Measurements from ENCODE around the gene SLC9A8.
"Not testable (repeated sequence)": the region's sequence is repeated elsewhere in the genome, so short reads cannot be mapped to it uniquely, and the experiment has no call there.

The SLC9A8 gene

GRCh38 chr20:49852522-49853080 lies 40.0 kb downstream of the SLC9A8 start:
- DNase-seq: no peak

GRCh38 chr20:49853640-49854039 lies 41.0 kb downstream of the SLC9A8 start:
- DNase-seq: no peak

DNA sequence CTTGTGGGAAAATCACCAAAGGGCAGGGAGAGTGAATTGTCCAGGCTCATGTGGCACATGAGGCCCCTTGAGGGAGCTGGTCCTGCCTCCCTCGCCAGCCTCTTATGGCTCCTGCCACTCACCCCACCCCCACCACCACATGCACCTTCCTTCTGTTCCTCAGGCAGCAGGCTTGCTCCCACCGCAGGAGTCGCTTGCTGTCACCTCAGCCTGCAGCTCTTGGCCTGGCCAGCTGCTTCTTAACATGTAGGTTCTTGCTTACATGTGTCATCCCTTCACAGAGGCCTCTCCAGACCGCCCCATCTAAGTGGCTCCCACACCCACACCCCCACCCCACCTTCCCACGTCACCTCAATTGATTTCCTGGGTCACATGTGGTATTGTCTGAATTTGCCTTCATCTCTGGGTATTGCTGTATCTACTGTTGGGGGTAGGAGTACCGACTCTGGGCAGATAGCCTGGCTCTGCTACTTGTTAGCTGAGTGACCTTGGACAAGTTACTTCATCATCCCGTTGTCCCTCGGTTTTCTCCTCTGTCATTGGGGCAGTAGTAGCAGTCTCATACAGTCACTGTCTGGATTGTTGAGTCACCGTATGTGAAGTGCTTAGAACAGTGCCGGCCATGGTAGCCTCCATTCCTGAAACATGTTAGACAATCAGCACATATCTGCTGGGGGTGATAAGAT lies 41.7 kb downstream of the SLC9A8 start:
- no peak for DNase-seq

DNA sequence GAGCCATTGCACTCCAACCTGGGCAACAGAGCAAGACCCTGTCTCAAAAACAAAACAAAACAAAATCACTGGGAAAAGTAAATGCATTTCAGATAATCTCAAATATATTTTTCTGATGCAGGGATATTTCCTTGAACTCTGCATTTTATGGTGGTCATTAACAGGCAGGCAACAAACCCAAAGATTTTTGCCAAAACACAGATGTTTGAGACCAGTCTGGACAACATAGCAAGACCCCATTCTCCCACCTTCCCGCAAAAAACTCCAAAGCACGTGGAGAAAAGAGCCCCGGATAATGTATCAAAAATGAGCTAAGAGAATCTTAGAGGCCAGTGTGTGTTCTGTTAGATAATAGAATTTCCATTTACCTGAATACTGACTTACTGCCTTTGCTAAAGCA lies 44.3 kb downstream of the SLC9A8 start:
- DNase-seq: no peak

GRCh38 chr20:49858076-49858585 lies 45.5 kb downstream of the SLC9A8 start:
- no peak for DNase-seq

DNA sequence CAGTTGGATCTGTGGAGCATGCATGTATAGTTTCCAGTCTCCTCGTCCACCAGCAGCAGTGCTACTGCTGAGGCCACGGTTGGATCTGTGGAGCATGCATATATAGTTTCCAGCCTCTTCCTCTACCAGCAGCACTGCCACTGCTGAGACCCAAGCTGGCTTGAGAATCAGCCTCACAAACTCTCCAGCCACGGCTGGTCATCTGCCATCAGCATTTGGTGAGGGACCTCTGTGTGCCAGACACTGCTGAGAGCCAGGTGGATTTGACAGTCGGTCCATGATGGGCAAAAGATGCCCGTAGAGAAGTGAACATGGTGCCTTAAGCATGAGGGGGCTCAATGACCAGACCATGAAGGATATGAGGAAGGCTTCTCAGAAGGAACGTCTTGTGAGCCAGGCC lies 46.4 kb downstream of the SLC9A8 start:
- DNase-seq: no peak

DNA sequence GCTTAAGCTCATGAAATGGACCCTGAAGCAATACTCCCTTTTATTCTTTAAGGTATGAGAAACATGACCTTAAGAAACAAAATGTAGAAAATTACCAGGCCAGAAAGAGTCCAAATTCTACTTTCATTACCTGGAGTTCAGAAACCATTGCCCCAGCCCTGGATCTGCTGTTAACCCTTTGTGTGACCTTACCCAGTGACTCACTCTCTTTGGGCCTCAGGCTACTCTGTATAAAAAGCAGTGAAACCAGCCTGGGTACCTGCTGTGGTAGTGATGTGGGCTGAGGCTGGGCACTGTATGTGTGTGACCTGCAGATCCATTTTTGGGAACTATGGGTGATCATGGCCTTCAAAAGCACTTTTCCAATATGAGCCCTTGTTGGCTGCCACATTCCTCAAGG lies 47.2 kb downstream of the SLC9A8 start:
- no peak for DNase-seq

GRCh38 chr20:49861232-49861631 lies 48.6 kb downstream of the SLC9A8 start:
- DNase-seq: not testable (repeated sequence)

DNA sequence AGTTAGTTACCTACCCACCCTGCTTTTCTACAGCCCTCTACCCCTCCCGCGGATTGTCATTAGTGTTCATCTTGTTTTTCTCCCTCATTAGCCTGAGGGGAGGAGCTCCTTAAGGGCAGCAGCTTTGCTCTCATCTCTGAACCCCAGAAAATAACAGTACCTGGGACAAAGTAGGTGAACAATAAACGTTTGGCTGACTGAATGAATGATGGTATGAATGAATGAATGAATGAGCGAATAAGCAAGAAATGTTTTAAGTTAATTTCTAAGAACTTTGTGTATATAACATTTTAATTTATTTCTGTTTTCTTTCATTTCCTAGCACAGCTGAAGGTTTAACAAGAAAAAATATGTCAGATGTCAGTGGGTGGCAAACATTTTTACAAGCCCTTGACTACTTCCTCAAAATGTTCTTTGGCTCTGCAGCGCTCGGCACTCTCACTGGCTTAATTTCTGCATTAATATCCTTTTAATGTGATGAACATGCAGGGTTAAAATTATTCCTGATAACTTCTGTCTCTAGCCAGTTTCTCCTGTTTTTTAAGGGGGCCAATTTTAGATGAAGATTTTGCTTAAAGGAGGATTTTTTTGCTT lies 50.1 kb downstream of the SLC9A8 start:
- DNase-seq: no peak

DNA sequence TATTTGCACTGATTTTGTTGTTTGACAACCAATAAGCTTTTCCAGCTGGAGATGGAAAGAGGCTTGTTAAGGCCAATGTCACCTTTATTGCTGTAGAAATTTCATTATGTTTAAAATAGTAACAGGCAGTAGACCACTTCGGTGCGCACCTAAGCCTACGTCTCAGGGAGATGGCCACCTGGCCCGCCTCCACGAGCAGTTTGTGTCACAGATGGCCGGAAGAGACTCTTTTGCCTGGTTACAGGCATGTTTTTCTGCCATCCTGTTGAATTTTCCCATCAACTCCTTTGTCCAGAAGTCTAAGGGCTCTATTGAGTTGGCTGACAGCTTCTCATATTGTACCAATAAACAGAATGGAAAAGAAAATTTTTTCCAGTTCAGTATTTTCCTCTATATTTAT lies 51.0 kb downstream of the SLC9A8 start:
- no peak for DNase-seq

GRCh38 chr20:49865559-49865958 lies 52.9 kb downstream of the SLC9A8 start:
- no peak for DNase-seq

GRCh38 chr20:49866051-49866450 lies 53.4 kb downstream of the SLC9A8 start:
- no peak for DNase-seq

DNA sequence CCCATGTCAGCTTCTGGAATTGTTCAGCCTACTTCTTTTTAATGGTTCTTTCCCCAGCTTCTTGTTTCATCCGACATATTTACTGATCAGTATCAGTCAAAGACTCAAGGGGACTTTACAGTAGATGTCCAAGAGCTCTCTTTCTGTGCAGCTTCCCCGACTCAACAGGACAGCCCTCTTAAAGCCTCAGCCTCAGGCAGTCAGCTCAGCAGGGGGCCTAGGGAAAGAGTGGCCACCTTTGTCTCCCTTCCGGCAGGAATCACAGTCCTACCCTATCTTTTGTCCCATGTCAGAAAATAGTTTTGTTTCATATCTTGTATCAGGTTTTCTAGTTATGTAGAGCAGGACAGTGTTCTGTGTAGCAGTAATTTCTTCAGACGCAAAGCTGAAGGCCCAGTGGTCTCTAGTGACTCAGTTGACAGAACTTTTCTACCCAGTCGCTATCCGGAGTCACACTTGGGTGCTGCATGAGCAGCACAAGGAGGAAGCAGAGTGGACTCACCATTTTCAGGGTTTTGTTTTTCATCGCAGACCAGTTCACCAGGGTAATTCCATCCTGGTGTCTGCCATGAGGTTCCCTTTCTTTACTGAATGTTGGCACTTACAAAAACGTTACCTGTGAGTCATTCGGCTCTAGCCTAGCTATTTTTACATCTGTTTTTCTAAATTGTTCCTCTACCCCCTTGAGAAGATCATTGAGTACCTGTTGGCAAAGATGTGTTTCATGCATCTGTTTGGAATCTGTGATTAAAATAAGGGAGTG lies 55.0 kb downstream of the SLC9A8 start:
- DNase-seq: no peak

DNA sequence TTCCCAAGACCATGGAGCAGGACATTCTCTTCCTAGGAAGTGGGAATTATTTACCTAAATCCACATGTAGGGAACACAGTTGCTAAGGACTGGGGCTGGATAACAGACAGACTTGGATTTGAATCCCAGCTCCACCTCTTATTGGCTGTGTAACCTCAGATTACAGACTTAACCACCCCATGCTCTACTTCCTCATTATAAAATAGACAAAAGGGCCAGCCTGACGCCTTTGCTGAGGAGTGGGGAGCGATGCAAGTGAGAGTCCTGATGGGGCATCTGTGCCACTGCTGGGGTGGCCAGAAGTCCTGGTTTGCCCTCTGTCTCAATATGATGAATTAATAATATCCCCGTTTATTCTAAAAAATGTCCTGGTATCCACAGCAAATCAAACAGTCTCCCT lies 55.9 kb downstream of the SLC9A8 start:
- no peak for DNase-seq

GRCh38 chr20:49868964-49869363 lies 56.3 kb downstream of the SLC9A8 start:
- no peak for DNase-seq

DNA sequence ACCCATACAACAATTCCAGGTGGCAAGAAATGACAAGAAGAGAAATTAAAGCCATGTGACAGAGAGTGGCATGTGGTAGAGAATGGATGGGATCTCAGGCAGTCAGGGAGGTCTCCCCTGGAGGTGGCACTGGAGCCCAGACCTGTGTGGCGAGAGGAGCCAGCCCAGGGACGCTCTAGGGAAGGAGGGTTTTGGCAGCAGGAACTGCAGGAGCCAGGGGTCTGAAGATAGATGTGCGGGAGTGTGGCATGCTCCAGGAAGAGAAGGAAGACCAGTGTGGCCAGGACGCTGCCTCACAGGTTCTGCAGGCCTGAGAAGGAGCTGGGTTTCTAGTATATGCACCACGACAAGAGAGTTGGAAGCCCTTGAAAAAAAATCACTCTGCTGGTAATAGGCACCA lies 57.6 kb downstream of the SLC9A8 start:
- DNase-seq: no peak

- no peak for DNase-seq
Measured at GRCh38 chr20:49871391-49871948, 58.8 kb downstream of the SLC9A8 start.

- DNase-seq: no peak
Measured at GRCh38 chr20:49872056-49872455, 59.4 kb downstream of the SLC9A8 start.

GRCh38 chr20:49874696-49875095 lies 62.1 kb downstream of the SLC9A8 start:
- no peak for DNase-seq

GRCh38 chr20:49877386-49877921 lies 64.8 kb downstream of the SLC9A8 start:
- no peak for DNase-seq

GRCh38 chr20:49878977-49879376 lies 66.3 kb downstream of the SLC9A8 start:
- no peak for DNase-seq

GRCh38 chr20:49880177-49880576 lies 67.5 kb downstream of the SLC9A8 start:
- no peak for DNase-seq
